ENCODE measurements around the gene DDIT3. TPM values are rescaled to one million over a fixed set of nuclear protein-coding genes. Genes with fewer than 3 reads are reported as not detected.

Gene DDIT3
- total RNA-seq, 1 experiment from 2014 or later = 3.4 TPM

- Mint-ChIP-seq H3K9me3 (no peaks in the 10 kb centered on the region), H3K4me3 (no peak overlapping the region), H3K36me3 (0 out of 2 replicates have a peak, but pooled peaks cover 3% of the 10 kb centered on the region), H3K27me3 (ENCODE audit: low read depth) (peaks cover 39% of the 10 kb centered on the region), H3K4me1 (peaks cover 2% of the 10 kb centered on the region; the same call in 1 of the 2 replicates), H3K27ac (no peak overlapping the region)
- no peak for DNase-seq (ENCODE audit: low spot score)
- no peak for TF ChIP-seq FOXJ3 (CRISPR knock-in tag; IDR thresholded peaks at IDR 0.05; ENCODE audit: borderline replicate concordance)
- no peak for TF ChIP-seq ZNF263 (CRISPR knock-in tag; IDR thresholded peaks at IDR 0.05; ENCODE audit: low read depth)
- TF ChIP-seq PRDM15 (CRISPR knock-in tag; IDR thresholded peaks at IDR 0.05) = no peak
- no peak for TF ChIP-seq AFF4 (CRISPR knock-in tag; IDR thresholded peaks at IDR 0.05; ENCODE audit: borderline replicate concordance)
- TF ChIP-seq MXD4 (CRISPR knock-in tag; IDR thresholded peaks at IDR 0.05; ENCODE audit: borderline replicate concordance) = no peak
- TF ChIP-seq KAT7 (CRISPR knock-in tag; IDR thresholded peaks at IDR 0.05; ENCODE audit: borderline replicate concordance) = no peak
- TF ChIP-seq GABPB1 (CRISPR knock-in tag; IDR thresholded peaks at IDR 0.05) = no peak
- no peak for TF ChIP-seq JUN (CRISPR knock-in tag; IDR thresholded peaks at IDR 0.05)
- no peak for TF ChIP-seq NR3C1 (CRISPR knock-in tag; conservative IDR thresholded peaks at IDR 0.05; ENCODE audit: low read depth)
- TF ChIP-seq TEAD1 (CRISPR knock-in tag; IDR thresholded peaks at IDR 0.05) = no peak
- TF ChIP-seq PRRX2 (CRISPR knock-in tag; IDR thresholded peaks at IDR 0.05) = no peak
- TF ChIP-seq FOXK1 (CRISPR knock-in tag; IDR thresholded peaks at IDR 0.05) = no peak
- TF ChIP-seq TCF7 (CRISPR knock-in tag; IDR thresholded peaks at IDR 0.05; ENCODE audit: low read depth) = no peak
- TF ChIP-seq IRF2 (CRISPR knock-in tag; IDR thresholded peaks at IDR 0.05; ENCODE audit: borderline replicate concordance, low read depth) = no peak
- TF ChIP-seq TP53 (CRISPR knock-in tag; IDR thresholded peaks at IDR 0.05) = no peak
- no peak for TF ChIP-seq ZBTB21 (CRISPR knock-in tag; IDR thresholded peaks at IDR 0.05; ENCODE audit: borderline replicate concordance)
- no peak for TF ChIP-seq MAX (CRISPR knock-in tag; IDR thresholded peaks at IDR 0.05)
- TF ChIP-seq ZMAT4 (CRISPR knock-in tag; IDR thresholded peaks at IDR 0.05) = no peak
- no peak for TF ChIP-seq E2F4 (CRISPR knock-in tag; IDR thresholded peaks at IDR 0.05; ENCODE audit: borderline replicate concordance, low read depth)
- ChIA-PET POLR2A (no interaction called here), CTCF (interaction anchor here (1.2 kb wide), 1 partner anchor 11 kb away, joined by 5 read pairs; no protein-coding TSS in a partner anchor)
- ATAC-seq = no peak
These were observed 50.8 kb downstream of the DDIT3 start for GRCh38 chr12:57469296-57470164.

Data from WTC11 (cell line).